ENCODE measurements around the gene ADRA1B. TPM values are rescaled to one million over a fixed set of nuclear protein-coding genes. Genes with fewer than 3 reads are reported as not detected.

ADRA1B gene
- total RNA-seq, 2 experiments from 2014 or later: not detected

DNA sequence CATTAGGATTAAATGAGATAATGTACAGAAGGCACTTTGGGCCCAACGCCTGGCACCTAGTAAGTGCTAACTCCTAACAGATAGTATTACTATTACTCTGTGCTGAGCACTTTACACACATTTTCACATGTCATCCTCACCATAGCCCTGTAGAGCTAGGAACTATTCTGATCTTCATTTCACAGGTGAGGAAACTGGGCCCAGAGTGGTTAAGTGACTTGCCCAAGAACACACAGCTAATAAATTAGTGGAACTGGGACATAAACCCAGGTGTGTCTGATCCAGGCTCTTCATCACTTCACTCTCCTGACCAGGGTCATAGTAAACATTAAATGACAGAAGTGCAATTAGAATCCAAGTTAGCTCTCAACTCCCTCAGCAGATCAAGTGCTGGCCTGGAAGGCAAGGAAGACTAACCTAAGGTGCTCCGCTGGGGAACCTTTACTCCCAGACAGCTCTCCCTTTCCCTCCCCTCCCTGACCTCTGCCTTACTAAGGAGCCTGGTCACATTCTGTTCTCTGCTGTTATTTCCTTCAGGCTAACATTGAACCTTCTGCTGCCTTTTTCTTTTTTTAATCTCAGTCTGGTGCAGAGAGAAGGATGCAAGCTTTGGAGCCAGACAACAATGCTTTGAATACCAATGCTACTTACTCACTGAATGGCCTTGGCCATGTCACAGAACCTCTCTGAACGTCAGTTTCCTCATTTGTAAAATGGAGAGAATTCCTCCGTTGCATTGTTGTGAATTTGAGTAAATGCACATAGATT, 4.1 kb upstream of the ADRA1B start:
- ChIA-PET CTCF (no interaction called here), POLR2A (no interaction called here)
- Histone ChIP-seq H3K27me3 (ENCODE audit: control insufficient read depth in 1 of 2, insufficient read depth in 2 of 2, low read length in 2 of 2) (peaks cover 15 to 33% of the 10 kb centered on the region in 2 experiments), H3K4me1 (ENCODE audit: insufficient read depth, low read length) (peaks cover 9% of the 10 kb centered on the region), H3K9me3 (ENCODE audit: control insufficient read depth in 1 of 2, insufficient read depth in 1 of 2, low read length in 2 of 2) (peaks cover 0 to 7% of the 10 kb centered on the region in 2 experiments), H3K4me3 (ENCODE audit: low read length) (no peak overlapping the region), H3K27ac (ENCODE audit: low read depth in 1 of 2, low read length in 2 of 2) (no peak overlapping the region), H3K36me3 (ENCODE audit: insufficient read depth, low read length) (no peaks in the 10 kb centered on the region)
- Mint-ChIP-seq H3K4me1 (ENCODE audit: low read depth) (peaks cover 8% of the 10 kb centered on the region), H3K4me3 (no peak overlapping the region), H3K9me3 (no peaks in the 10 kb centered on the region), H3K36me3 (ENCODE audit: low read depth) (no peaks in the 10 kb centered on the region), H3K27ac (no peak overlapping the region), H3K27me3 (peaks cover 53% of the 10 kb centered on the region)
- intact Hi-C loops (cut with DNase I, micrococcal nuclease): loop anchor here in 1 of 2 experiments (10.0 kb wide), 1 partner anchor 757 kb away; no protein-coding TSS in a partner anchor
- TF ChIP-seq, protein P1, sequence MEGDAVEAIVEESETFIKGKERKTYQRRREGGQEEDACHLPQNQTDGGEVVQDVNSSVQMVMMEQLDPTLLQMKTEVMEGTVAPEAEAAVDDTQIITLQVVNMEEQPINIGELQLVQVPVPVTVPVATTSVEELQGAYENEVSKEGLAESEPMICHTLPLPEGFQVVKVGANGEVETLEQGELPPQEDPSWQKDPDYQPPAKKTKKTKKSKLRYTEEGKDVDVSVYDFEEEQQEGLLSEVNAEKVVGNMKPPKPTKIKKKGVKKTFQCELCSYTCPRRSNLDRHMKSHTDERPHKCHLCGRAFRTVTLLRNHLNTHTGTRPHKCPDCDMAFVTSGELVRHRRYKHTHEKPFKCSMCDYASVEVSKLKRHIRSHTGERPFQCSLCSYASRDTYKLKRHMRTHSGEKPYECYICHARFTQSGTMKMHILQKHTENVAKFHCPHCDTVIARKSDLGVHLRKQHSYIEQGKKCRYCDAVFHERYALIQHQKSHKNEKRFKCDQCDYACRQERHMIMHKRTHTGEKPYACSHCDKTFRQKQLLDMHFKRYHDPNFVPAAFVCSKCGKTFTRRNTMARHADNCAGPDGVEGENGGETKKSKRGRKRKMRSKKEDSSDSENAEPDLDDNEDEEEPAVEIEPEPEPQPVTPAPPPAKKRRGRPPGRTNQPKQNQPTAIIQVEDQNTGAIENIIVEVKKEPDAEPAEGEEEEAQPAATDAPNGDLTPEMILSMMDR (IDR thresholded peaks at IDR 0.05): no peak
- no peak for ATAC-seq (ENCODE audit: poor library complexity)
- no peak for DNase-seq

DNA sequence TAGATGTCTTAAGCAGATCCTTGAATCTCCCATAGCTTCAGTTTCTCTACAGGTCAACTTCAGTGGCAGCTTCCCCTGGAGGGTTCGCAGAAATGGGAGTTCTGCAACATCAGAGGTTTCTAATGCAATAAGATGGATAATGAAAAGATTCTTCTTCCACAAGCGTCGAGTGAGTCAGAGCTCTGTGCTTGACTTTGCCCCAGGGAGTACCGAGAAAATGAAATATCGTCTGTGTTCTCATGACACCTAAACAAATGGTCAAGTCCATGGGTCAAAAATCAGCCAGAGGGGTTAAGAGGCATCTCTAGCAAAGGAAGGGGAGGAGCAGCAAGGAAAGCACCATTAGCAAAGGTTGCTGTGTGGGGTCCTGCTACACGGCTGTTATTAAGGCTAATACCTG, 3.2 kb upstream of the ADRA1B start:
- ChIA-PET POLR2A (no interaction called here), CTCF (no interaction called here)
- H3K4me3 Mint-ChIP-seq: no peak overlapping the region
- H3K9me3 ChIP-seq (ENCODE audit: control insufficient read depth in 1 of 2, insufficient read depth in 1 of 2, low read length in 2 of 2): peaks cover 0 to 7% of the 10 kb centered on the region in 2 experiments
- no peaks in the 10 kb centered on the region for H3K9me3 Mint-ChIP-seq
- H3K4me1 ChIP-seq (ENCODE audit: insufficient read depth, low read length): peaks cover 9% of the 10 kb centered on the region
- no peaks in the 10 kb centered on the region for H3K36me3 Mint-ChIP-seq (ENCODE audit: low read depth)
- H3K27me3 Mint-ChIP-seq: peaks cover 57% of the 10 kb centered on the region
- no peak overlapping the region for H3K27ac Mint-ChIP-seq
- intact Hi-C loops (cut with DNase I, micrococcal nuclease): loop anchor here in 1 of 2 experiments (10.0 kb wide), 1 partner anchor 758 kb away; no protein-coding TSS in a partner anchor
- H3K4me1 Mint-ChIP-seq (ENCODE audit: low read depth): peaks cover 10% of the 10 kb centered on the region
- ATAC-seq (ENCODE audit: poor library complexity): no peak
- H3K27ac ChIP-seq (ENCODE audit: low read depth in 1 of 2, low read length in 2 of 2): no peak overlapping the region
- H3K4me3 ChIP-seq (ENCODE audit: low read length): no peak overlapping the region
- peaks cover 21 to 41% of the 10 kb centered on the region in 2 experiments for H3K27me3 ChIP-seq (ENCODE audit: control insufficient read depth in 1 of 2, insufficient read depth in 2 of 2, low read length in 2 of 2)
- TF ChIP-seq, protein P1 (IDR thresholded peaks at IDR 0.05): no peak
- H3K36me3 ChIP-seq (ENCODE audit: insufficient read depth, low read length): no peaks in the 10 kb centered on the region
- no peak for DNase-seq

DNA sequence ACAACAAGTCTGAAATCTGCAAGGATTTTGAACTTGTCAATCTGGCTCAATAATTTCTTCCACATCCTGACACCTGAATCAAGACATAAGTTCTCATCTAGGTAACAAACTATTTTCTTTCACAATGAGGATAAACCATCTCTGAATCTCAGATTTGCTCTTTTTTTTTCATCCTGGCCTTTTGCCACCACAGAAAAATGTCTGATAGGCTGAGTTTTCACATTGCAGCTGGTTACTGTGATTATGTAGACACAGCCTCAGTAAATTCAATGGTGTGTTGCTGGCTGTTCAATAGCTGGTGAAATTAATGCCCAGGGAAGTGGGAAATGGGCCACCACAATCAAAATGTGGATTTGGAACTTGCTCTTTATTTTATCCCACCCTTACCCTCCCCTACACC, 2.8 kb upstream of the ADRA1B start:
- Mint-ChIP-seq H3K27ac (no peak overlapping the region), H3K4me1 (ENCODE audit: low read depth) (peaks cover 10% of the 10 kb centered on the region), H3K27me3 (peaks cover 57% of the 10 kb centered on the region), H3K36me3 (ENCODE audit: low read depth) (no peaks in the 10 kb centered on the region), H3K4me3 (no peak overlapping the region), H3K9me3 (no peaks in the 10 kb centered on the region)
- Histone ChIP-seq H3K4me1 (ENCODE audit: insufficient read depth, low read length) (peaks cover 9% of the 10 kb centered on the region), H3K4me3 (ENCODE audit: low read length) (no peak overlapping the region), H3K27me3 (ENCODE audit: control insufficient read depth in 1 of 2, insufficient read depth in 2 of 2, low read length in 2 of 2) (peaks cover 22 to 44% of the 10 kb centered on the region in 2 experiments), H3K27ac (ENCODE audit: low read depth in 1 of 2, low read length in 2 of 2) (no peak overlapping the region), H3K36me3 (ENCODE audit: insufficient read depth, low read length) (no peaks in the 10 kb centered on the region), H3K9me3 (ENCODE audit: control insufficient read depth in 1 of 2, insufficient read depth in 1 of 2, low read length in 2 of 2) (peaks cover 0 to 7% of the 10 kb centered on the region in 2 experiments)
- intact Hi-C loops (cut with DNase I, micrococcal nuclease): loop anchor here in 1 of 2 experiments (10.0 kb wide), 1 partner anchor 759 kb away; no protein-coding TSS in a partner anchor
- TF ChIP-seq, protein P1 (IDR thresholded peaks at IDR 0.05): no peak
- no peak for DNase-seq
- POLR2A ChIA-PET: no interaction called here
- ATAC-seq (ENCODE audit: poor library complexity): no peak
- CTCF ChIA-PET: no interaction called here
